HL-60/S4 treated with phorbol 12-myristate 13-acetate at 8.2 ng/mL for 4 days and 3 days (cell line): ENCODE measurements around the gene PIK3C2G.
"Not testable (repeated sequence)": the region's sequence is repeated elsewhere in the genome, so short reads cannot be mapped to it uniquely, and the experiment has no call there.

Experiments used
- in situ Hi-C: fragments of 300-500 bp; cut with MboI; formaldehyde crosslinking; loops from 2 replicates; pipeline ENCODE4 v1.15.0; 2022; ENCODE audit warnings: low sequenced_read_pairs

Gene PIK3C2G

GRCh38 chr12:18468246-18469075 lies 207.1 kb downstream of the PIK3C2G start:
- in situ Hi-C loops = no loop called here

DNA sequence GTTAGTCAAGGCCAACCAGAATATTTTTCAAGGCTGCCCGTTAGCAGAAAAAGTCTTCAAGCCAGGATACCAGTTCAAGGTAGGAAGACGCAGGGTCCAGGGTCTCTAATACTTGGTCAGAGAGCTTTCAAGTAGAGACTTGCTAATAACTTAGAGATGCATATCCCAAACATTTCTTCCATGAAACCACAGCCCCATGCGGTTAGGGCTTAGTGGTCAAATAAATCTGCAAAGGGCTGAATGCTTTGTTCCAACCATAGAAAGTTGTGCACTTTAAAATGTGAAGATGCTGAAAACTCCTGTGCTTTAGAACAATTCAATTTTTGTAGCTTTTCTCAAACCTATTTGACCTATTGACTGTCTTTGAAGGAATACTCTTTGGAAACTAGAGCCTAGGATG lies 208.9 kb downstream of the PIK3C2G start:
- in situ Hi-C loops = no loop called here

DNA sequence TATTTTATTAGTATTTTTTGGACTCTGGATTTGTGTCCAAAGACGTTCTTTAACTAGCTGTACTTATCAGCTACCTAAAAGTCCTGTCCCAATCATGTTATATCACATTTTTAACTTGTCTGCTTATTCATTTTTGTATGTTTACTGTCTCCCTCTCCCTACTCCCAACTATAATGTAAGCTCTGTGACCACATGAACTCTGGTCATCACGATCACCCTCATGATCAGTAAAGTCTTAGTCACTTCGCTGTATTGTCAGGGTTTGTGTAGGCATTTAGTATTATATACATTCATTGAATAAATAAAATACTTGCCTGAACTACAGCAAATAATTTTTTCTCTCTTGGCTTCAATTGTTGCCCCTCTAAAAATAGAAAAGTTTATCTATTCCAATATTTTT lies 211.0 kb downstream of the PIK3C2G start:
- in situ Hi-C loops = no loop called here

- in situ Hi-C loops = no loop called here
Measured at GRCh38 chr12:18472806-18473205, 211.5 kb downstream of the PIK3C2G start.

GRCh38 chr12:18476861-18477260 lies 215.5 kb downstream of the PIK3C2G start:
- in situ Hi-C loops = no loop called here

GRCh38 chr12:18479256-18479655 lies 217.9 kb downstream of the PIK3C2G start:
- in situ Hi-C loops = no loop called here

- in situ Hi-C loops = no loop called here
Measured at GRCh38 chr12:18482601-18483120, 221.3 kb downstream of the PIK3C2G start.

DNA sequence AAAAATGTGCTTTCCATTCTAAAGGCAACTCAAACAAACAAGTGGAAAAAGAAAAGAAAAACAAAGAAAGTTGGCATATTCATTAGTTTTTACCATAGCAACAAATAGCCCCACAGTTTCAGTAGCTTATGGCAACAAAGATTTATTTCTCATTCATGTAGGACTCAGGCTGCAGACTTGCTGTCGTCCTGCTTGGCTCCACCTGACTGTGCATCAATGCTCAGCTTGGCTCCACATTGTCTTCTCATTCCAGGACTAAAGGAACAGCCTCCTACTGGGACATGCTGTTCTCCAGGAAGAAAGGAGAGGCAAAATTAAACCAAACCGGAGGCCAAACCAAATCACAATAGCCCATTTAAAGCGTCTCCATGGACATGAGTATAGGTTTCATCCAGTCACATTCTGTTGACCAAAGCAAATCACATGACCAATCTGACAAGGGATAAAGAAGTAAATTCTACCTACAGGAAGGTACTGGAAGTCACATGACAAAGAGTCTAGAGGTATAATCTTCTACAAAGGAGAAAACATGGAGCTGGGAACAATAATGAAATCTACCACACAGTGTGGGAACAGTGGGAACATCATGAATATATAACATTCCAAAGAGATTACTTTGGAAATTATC lies 222.5 kb downstream of the PIK3C2G start:
- in situ Hi-C loops = no loop called here

DNA sequence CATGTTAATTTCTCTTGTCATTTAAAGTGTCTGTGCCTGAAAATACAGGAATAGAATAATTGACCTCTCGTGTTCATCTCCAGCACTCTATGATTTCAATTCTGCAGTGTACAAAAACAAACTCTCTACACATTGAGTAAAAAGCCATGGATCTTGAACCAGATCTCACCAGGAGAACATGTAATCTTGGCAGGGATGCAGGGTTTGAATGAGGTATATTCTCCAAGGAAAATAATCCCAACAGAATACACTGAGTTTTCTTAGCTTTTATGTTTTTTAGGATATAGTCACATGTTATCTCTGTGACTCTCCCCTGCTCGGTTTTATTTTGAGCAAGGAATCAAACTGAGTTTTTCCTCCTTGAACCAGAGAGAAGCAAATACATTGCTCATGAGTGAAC lies 224.7 kb downstream of the PIK3C2G start:
- in situ Hi-C loops = no loop called here

GRCh38 chr12:18487509-18487908 lies 226.2 kb downstream of the PIK3C2G start:
- in situ Hi-C loops = no loop called here

DNA sequence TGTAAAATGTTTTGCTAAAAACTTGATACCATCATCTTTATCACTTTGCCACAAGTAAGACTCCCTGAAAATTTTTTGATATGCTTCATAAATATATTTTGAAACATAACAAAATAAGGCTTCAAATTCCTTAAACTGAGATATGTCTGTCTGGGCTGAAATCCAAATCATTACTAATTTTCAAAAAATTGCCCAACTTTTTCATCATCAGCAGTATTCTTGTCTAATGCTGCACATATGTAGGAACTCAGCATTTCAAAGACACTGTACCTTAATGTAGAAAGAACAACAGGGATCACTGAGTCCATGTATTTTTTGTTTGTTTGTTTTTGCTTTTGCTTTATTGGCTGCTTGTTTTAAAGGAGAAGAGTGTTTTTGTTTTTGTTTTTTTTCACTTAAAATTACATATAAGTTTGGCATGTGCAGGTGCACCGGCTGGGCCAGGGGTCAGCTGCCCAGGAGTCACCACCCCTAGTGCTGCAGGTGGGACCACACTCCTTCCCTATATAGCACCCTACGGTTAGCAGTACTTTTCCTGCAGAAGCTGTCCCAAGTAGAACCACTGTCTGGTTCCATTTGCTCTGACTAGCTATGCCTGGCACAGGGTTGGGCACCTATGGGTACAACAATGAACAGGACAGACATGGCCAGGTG lies 231.2 kb downstream of the PIK3C2G start:
- in situ Hi-C loops = no loop called here

GRCh38 chr12:18496156-18496555 lies 234.8 kb downstream of the PIK3C2G start:
- in situ Hi-C loops = no loop called here

- in situ Hi-C loops = not testable (repeated sequence)
Measured at GRCh38 chr12:18500160-18500574, 238.8 kb downstream of the PIK3C2G start.

GRCh38 chr12:18500736-18501135 lies 239.4 kb downstream of the PIK3C2G start:
- in situ Hi-C loops = not testable (repeated sequence)

DNA sequence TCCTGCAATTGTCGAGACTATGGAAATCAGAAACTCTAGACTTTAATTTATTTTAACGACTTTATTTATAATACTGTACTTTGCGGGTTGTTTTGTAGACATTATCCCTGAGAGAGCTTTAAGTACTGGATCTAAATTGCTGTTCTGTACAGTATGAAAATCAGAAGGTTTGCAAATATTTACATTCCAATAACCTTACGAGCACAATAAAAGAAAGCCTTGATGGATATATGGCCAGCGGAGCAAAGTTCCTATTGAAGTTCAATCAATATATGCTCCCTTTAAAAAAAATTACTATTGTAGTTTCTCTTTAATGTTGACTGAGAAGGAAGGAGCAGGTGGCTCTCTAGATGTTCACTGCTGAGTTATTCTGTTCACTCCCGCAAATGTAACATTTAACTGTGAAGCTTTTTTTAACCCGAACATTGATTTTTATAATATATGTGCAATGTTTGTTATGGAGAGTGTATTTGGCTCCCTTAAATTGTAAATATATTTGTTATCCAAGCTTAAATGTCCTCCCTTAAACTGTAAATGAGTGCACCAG lies 241.2 kb downstream of the PIK3C2G start:
- in situ Hi-C loops = no loop called here

DNA sequence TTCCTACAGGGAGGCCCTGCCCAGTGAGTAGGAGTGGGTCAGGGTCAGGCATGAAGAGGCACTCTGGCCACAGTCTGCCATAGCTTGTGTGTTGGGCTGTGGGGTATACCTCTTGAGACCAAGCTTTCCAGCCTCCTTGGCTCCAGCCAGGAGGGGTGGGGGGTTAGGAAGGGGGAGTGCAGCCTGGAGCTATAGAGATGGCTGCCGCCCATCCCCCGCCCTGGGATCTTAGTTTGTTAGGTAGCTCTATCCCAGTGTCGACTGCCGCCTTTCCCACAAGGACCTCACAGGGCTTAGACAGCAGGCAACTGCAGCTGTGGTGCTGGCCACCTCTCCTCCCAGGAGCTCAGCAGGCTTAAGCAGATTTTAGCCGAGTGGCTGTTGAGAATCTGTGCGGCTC lies 260.1 kb downstream of the PIK3C2G start:
- in situ Hi-C loops = no loop called here

DNA sequence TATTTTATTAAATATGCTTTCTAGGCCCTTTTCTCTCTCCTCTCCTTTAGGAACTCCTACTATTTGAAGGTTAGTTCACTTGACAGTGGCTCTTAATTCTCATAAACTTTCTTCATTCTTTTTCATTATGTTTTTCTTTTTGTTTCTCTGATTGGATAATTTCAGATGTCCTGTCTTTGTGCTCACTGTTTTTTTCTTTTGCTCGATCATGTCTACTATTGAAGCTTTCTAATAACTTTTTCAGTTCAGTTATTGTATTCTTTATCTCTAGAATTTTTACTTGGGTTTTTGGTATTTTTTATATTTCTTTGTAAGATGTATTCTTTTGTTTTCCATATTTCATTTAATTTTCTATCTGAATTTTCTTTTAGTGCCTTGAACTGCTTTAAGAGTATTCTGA lies 261.5 kb downstream of the PIK3C2G start:
- in situ Hi-C loops = no loop called here

- in situ Hi-C loops = not testable (repeated sequence)
Measured at GRCh38 chr12:18542497-18542896, 281.2 kb downstream of the PIK3C2G start.

DNA sequence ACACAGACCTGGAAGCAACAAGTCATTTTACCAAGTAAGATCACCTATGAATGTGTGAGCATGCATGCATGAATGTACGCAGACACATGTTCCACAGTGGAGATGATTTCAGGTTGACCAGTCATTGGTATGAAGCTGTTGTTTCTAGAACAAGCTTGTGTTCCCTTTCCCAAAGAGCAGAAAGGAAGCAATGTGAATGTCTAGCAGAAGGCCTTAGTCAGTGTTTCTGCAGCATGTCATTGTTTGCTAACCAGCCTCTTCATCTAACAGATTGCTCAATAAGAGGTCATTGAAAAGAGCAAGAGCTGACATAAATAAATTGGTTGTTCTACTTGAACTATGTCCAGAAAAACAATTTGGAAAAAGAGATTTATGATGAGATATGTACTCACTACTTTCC lies 285.1 kb downstream of the PIK3C2G start:
- in situ Hi-C loops = no loop called here

DNA sequence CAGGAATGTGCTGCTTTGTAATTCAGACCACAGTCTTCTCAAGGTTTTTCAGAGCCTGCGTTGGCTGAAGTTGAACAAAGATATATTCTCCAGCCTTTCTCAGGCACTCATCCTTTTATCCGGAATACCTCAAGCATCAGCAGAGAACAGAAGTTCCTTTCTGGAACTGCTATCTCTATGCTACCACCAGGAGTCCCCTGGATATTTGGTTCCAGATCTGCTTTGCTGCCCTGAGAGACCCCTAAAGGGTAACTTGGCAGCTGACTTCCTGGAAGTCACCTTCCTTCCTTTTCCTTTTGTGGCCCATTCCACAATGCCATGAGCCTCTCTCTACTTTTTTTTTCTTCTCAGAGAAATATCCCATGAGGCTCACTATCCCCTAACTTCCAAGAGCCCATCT lies 288.3 kb downstream of the PIK3C2G start:
- in situ Hi-C loops = no loop called here

DNA sequence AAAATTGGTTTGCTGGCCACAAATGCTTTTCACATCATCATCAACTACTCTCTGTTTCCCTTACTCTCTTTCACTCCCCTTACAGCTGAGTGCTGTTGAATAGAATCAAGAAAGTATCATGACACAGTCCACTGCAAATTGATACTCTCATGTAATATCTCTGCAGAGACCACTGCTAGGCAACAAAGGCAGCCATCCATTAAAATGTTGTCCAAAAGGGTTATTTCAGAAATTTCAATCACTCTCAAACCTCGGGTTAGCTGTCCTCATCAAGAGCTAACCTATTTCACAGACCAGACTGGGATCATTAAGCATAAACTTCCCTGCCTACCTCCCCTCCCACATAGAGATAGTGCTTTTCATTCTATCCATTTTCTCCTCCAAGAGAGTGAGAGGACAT lies 289.8 kb downstream of the PIK3C2G start:
- in situ Hi-C loops = no loop called here
